HG03457 (cell line): ENCODE data around the gene BPIFB4.
"Not testable (repeated sequence)": the region's sequence is repeated elsewhere in the genome, so short reads cannot be mapped to it uniquely, and the experiment has no call there.

Experiments used
- ATAC-seq: cut with Tn5 transposase; IDR thresholded peaks from one replicate; pipeline ENCODE4 v1.9.1; 2021; ENCODE audit warnings: moderate number of reproducible peaks; ENCODE audit not compliant: unreplicated experiment

Gene BPIFB4

GRCh38 chr20:33083544-33084340 lies 4.3 kb downstream of the BPIFB4 start:
- ATAC-seq, result no peak

GRCh38 chr20:33084722-33085121 lies 5.3 kb downstream of the BPIFB4 start:
- no peak for ATAC-seq

GRCh38 chr20:33086052-33086722 lies 6.7 kb downstream of the BPIFB4 start:
- ATAC-seq, result no peak

- no peak for ATAC-seq
Observed at GRCh38 chr20:33091147-33091546, 11.7 kb downstream of the BPIFB4 start.

- no peak for ATAC-seq
Observed at GRCh38 chr20:33091693-33092092, 12.2 kb downstream of the BPIFB4 start.

GRCh38 chr20:33092361-33092760 lies 12.9 kb downstream of the BPIFB4 start:
- no peak for ATAC-seq

- no peak for ATAC-seq
Observed at GRCh38 chr20:33093074-33093473, 13.6 kb downstream of the BPIFB4 start.

- ATAC-seq, result no peak
Observed at GRCh38 chr20:33093582-33093981, 14.1 kb downstream of the BPIFB4 start.

GRCh38 chr20:33095249-33095648 lies 15.8 kb downstream of the BPIFB4 start:
- no peak for ATAC-seq

- ATAC-seq, result not testable (repeated sequence)
Observed at GRCh38 chr20:33095902-33096584, 16.6 kb downstream of the BPIFB4 start.

GRCh38 chr20:33097001-33097400 lies 17.6 kb downstream of the BPIFB4 start:
- no peak for ATAC-seq

- no peak for ATAC-seq
Observed at GRCh38 chr20:33099843-33100538, 20.5 kb downstream of the BPIFB4 start.

- ATAC-seq, result no peak
Observed at GRCh38 chr20:33103556-33103955, 24.1 kb downstream of the BPIFB4 start.

GRCh38 chr20:33104336-33104735 lies 24.9 kb downstream of the BPIFB4 start:
- ATAC-seq, result no peak

GRCh38 chr20:33105316-33105924 lies 26.0 kb downstream of the BPIFB4 start:
- no peak for ATAC-seq

GRCh38 chr20:33106058-33106620 lies 26.7 kb downstream of the BPIFB4 start:
- ATAC-seq, result not testable (repeated sequence)

GRCh38 chr20:33108661-33109060 lies 29.2 kb downstream of the BPIFB4 start:
- ATAC-seq, result no peak

- ATAC-seq, result no peak
Observed at GRCh38 chr20:33110147-33110825, 30.8 kb downstream of the BPIFB4 start.

- no peak for ATAC-seq
Observed at GRCh38 chr20:33111306-33111705, 31.9 kb downstream of the BPIFB4 start.
